Activated naive CD8-positive, alpha-beta T cell treated with anti-CD3 and anti-CD28 coated beads, Interleukin-2, amount 50 U/mL, for 24 hours (primary cell): ENCODE measurements around the gene TRAF1.
A peak's percentile ranks its signal among the peaks of the same experiment; 100 is the strongest.
"Not testable (repeated sequence)": the region's sequence is repeated elsewhere in the genome, so short reads cannot be mapped to it uniquely, and the experiment has no call there.

ENCODE experiments used
- ATAC-seq: fragments of 150-1000 bp; cut with Tn5 transposase; one replicate; pipeline ENCODE4 v1.10.0; 2021
- DNase-seq: peaks from one replicate; pipeline ENCODE4 v3.0.0; 2021
- H3K27ac Mint-ChIP-seq: one replicate; pipeline ENCODE4 v1.8.0; 2021; ENCODE audit warnings: mild to moderate bottlenecking, mixed read lengths
- H3K27me3 Mint-ChIP-seq: one replicate; pipeline ENCODE4 v1.8.0; 2021; ENCODE audit warnings: mixed read lengths
- H3K36me3 Mint-ChIP-seq: one replicate; pipeline ENCODE4 v1.8.0; 2021; ENCODE audit warnings: low read depth, mixed read lengths
- H3K4me1 Mint-ChIP-seq: one replicate; pipeline ENCODE4 v1.8.0; 2021; ENCODE audit warnings: mixed read lengths
- H3K4me3 Mint-ChIP-seq: one replicate; pipeline ENCODE4 v1.8.0; 2021; ENCODE audit warnings: mild to moderate bottlenecking, moderate library complexity, mixed read lengths
- H3K9me3 Mint-ChIP-seq: one replicate; pipeline ENCODE4 v1.8.0; 2021; ENCODE audit warnings: mixed read lengths

Gene TRAF1, protein sequence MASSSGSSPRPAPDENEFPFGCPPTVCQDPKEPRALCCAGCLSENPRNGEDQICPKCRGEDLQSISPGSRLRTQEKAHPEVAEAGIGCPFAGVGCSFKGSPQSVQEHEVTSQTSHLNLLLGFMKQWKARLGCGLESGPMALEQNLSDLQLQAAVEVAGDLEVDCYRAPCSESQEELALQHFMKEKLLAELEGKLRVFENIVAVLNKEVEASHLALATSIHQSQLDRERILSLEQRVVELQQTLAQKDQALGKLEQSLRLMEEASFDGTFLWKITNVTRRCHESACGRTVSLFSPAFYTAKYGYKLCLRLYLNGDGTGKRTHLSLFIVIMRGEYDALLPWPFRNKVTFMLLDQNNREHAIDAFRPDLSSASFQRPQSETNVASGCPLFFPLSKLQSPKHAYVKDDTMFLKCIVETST

GRCh38 chr9:120926397-120926928 is at the start of gene TRAF1:
TSS of gene TRAF1 (minus strand) at chr9:120926796. CDS start at chr9:120926075, 721 bp downstream.
- ATAC-seq, result peak; percentile 13
- peaks cover 73% of the 10 kb centered on the region for H3K4me1 Mint-ChIP-seq
- no peaks in the 10 kb centered on the region for H3K27me3 Mint-ChIP-seq
- H3K4me3 Mint-ChIP-seq, result peak within 1 kb of the TSS; percentile 90
- peak within 1 kb of the TSS; percentile 95 for H3K27ac Mint-ChIP-seq
- no peaks in the 10 kb centered on the region for H3K9me3 Mint-ChIP-seq
- peaks cover 52% of the 10 kb centered on the region for H3K36me3 Mint-ChIP-seq
- no peak for DNase-seq

DNA sequence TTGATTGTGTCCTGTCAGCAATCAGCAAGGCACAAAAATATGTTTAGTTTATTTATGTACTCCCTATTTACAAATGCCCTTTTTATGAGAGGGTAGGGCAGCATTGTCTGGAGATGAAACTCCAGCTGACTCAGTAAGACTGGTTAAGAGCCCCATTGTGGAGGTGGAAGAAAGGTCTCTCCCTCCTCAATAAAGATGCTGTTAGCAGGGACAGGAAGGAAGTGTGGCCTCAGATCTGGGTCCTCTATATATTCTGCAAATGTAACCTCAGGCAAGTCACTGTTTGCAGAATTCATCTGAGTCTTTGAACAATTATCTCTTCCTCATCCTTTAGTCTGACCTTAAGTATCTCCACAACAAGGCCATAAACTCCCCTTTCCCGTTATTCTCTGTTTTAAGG is 48.3 kb upstream of the TRAF1 start:
- H3K27ac Mint-ChIP-seq, result peak overlapping the region; percentile 35
- no peak for DNase-seq
- H3K4me3 Mint-ChIP-seq, result no peak overlapping the region
- ATAC-seq, result peak; percentile 85
- H3K4me1 Mint-ChIP-seq, result peaks cover 22% of the 10 kb centered on the region
- H3K36me3 Mint-ChIP-seq, result no peaks in the 10 kb centered on the region
- H3K9me3 Mint-ChIP-seq, result no peaks in the 10 kb centered on the region
- H3K27me3 Mint-ChIP-seq, result no peaks in the 10 kb centered on the region

- DNase-seq (no peak), ATAC-seq (no peak)
- peaks cover 22% of the 10 kb centered on the region for H3K4me1 Mint-ChIP-seq
- no peaks in the 10 kb centered on the region for H3K27me3 Mint-ChIP-seq
- H3K36me3 Mint-ChIP-seq, result no peaks in the 10 kb centered on the region
- H3K9me3 Mint-ChIP-seq, result no peaks in the 10 kb centered on the region
- H3K27ac Mint-ChIP-seq, result no peak overlapping the region
- no peak overlapping the region for H3K4me3 Mint-ChIP-seq
Measured at GRCh38 chr9:120974181-120974580, 47.6 kb upstream of the TRAF1 start.

DNA sequence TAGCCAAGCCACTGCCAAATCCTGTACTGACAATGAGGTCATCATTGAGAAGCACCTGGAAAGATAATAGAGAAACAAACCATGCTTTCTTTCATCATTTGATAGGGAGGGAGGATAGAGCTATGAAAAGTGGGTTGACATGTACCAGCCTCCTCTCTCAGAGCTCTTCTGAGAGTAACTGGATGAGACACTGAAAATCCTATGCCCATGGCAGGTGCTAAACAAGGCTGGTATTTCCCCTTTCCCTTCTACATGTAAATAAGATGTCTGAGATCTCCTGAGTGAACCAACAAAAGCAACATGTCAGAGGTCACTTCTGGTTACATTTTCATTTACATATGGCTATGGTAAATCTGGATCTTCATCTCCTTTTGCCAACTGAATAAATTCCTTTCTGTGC is 45.3 kb upstream of the TRAF1 start:
- Mint-ChIP-seq H3K4me1 (peaks cover 22% of the 10 kb centered on the region), H3K27ac (peak overlapping the region; percentile 24), H3K9me3 (no peaks in the 10 kb centered on the region), H3K27me3 (no peaks in the 10 kb centered on the region), H3K4me3 (no peak overlapping the region), H3K36me3 (no peaks in the 10 kb centered on the region)
- ATAC-seq, result no peak
- DNase-seq, result no peak

DNA sequence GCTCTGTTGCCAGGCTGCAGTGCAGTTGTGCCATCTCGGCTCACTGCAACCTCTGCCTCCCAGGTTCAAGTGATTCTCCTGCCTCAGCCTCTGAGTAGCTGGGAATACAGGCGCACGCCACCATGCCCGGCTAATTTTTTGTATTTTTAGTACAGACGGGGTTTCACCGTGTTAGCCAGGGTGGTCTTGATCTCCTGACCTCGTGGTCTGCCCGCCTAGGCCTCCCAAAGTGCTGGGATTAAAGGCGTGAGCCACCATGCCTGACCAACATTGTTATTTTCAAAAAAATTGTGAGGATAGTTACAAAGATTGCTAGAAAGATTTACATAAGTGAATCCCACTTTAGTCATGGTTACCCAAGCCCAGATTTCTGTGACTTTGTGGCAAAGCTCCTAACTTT is 44.9 kb upstream of the TRAF1 start:
- H3K27ac Mint-ChIP-seq, H3K36me3 Mint-ChIP-seq: not testable (repeated sequence)

DNA sequence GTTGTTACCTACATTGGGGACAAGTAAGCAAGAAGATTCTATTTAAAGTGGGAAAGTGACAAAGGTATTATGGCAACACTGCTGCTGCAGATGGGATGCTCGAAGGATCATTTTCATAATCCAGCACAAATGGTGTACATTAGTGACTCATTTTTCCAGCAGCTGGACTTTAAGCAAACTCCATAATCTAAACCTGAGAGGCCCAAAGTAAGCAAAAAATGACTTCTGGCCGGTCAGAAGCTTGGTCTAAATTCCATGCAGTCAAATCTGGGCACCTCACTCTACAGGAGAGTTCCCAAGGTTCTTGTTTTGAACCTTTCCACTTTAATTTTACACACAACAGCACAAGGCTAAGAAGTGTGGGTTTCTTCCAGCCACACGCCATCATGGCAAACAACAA is 43.6 kb upstream of the TRAF1 start:
- Mint-ChIP-seq H3K4me1 (peaks cover 18% of the 10 kb centered on the region), H3K36me3 (no peaks in the 10 kb centered on the region), H3K27ac (no peak overlapping the region), H3K27me3 (no peaks in the 10 kb centered on the region), H3K4me3 (no peak overlapping the region), H3K9me3 (no peaks in the 10 kb centered on the region)
- DNase-seq (no peak), ATAC-seq (no peak)

More for the DNA sequence above, 44.9 kb upstream of the TRAF1 start:
- not testable (repeated sequence) for H3K27me3 Mint-ChIP-seq, DNase-seq, H3K9me3 Mint-ChIP-seq, ATAC-seq, H3K4me3 Mint-ChIP-seq
- H3K4me1 Mint-ChIP-seq, result peaks cover 22% of the 10 kb centered on the region

- Mint-ChIP-seq H3K4me1 (no peaks in the 10 kb centered on the region), H3K27me3 (no peaks in the 10 kb centered on the region), H3K4me3 (no peak overlapping the region), H3K9me3 (no peaks in the 10 kb centered on the region), H3K27ac (no peak overlapping the region), H3K36me3 (no peaks in the 10 kb centered on the region)
- DNase-seq (no peak), ATAC-seq (no peak)
Measured at GRCh38 chr9:120966013-120966369, 39.4 kb upstream of the TRAF1 start.

DNA sequence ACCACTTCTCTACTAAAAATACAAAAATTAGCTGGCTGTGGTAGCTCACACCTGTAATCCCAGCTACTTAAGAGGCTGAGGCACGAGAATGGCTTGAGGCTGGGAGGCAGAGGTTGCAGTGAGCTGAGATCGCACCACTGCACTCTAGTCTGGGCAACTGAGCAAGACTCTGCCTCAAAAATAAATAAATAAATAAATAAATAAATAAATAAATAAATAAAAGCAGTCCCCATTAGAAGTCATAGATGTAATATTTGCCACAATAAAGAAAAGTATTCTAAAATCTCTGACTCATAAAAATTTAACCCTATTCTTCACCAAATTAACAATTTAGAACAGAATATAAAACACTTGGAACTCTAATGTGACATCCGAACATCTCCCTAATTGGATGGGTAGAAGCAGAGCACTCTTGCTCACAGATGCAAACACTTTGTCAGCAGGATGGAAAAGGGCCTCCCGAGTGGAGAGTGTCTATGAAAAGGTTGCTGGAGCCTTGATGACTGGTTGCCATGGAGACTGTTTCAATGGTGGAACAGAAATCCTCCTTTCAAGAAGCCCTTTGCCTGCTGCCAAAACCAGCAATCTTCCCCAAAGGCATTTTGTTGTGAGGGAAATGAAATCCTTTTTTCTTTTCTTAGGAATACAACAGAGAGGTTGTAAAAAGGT is 38.9 kb upstream of the TRAF1 start:
- Mint-ChIP-seq H3K9me3 (no peaks in the 10 kb centered on the region), H3K4me3 (no peak overlapping the region), H3K27me3 (no peaks in the 10 kb centered on the region), H3K36me3 (no peaks in the 10 kb centered on the region), H3K27ac (no peak overlapping the region), H3K4me1 (no peaks in the 10 kb centered on the region)
- ATAC-seq (no peak), DNase-seq (no peak)

- Mint-ChIP-seq H3K4me1 (no peaks in the 10 kb centered on the region), H3K36me3 (no peaks in the 10 kb centered on the region), H3K27me3 (no peaks in the 10 kb centered on the region), H3K4me3 (no peak overlapping the region), H3K27ac (no peak overlapping the region), H3K9me3 (no peaks in the 10 kb centered on the region)
- ATAC-seq (no peak), DNase-seq (no peak)
Measured at GRCh38 chr9:120961936-120962335, 35.3 kb upstream of the TRAF1 start.

GRCh38 chr9:120960001-120960400 is 33.4 kb upstream of the TRAF1 start:
- Mint-ChIP-seq H3K27me3 (no peaks in the 10 kb centered on the region), H3K4me1 (no peaks in the 10 kb centered on the region), H3K27ac (no peak overlapping the region), H3K4me3 (no peak overlapping the region), H3K9me3 (no peaks in the 10 kb centered on the region), H3K36me3 (no peaks in the 10 kb centered on the region)
- DNase-seq (no peak), ATAC-seq (no peak)

GRCh38 chr9:120956862-120957261 is 30.3 kb upstream of the TRAF1 start:
- ATAC-seq (no peak), DNase-seq (no peak)
- Mint-ChIP-seq H3K36me3 (no peaks in the 10 kb centered on the region), H3K27me3 (no peaks in the 10 kb centered on the region), H3K4me3 (no peak overlapping the region), H3K9me3 (no peaks in the 10 kb centered on the region), H3K27ac (no peak overlapping the region), H3K4me1 (no peaks in the 10 kb centered on the region)

- H3K27me3 Mint-ChIP-seq, result no peaks in the 10 kb centered on the region
- no peaks in the 10 kb centered on the region for H3K36me3 Mint-ChIP-seq
- H3K4me1 Mint-ChIP-seq, result no peaks in the 10 kb centered on the region
- DNase-seq (no peak), ATAC-seq (no peak)
- no peak overlapping the region for H3K27ac Mint-ChIP-seq
- H3K9me3 Mint-ChIP-seq, result no peaks in the 10 kb centered on the region
- no peak overlapping the region for H3K4me3 Mint-ChIP-seq
Measured at GRCh38 chr9:120951960-120952618, 25.5 kb upstream of the TRAF1 start.

GRCh38 chr9:120950421-120951388 is 24.1 kb upstream of the TRAF1 start:
- Mint-ChIP-seq H3K27me3 (no peaks in the 10 kb centered on the region), H3K4me1 (no peaks in the 10 kb centered on the region), H3K36me3 (no peaks in the 10 kb centered on the region), H3K4me3 (no peak overlapping the region), H3K9me3 (no peaks in the 10 kb centered on the region), H3K27ac (no peak overlapping the region)
- no peak for DNase-seq
- ATAC-seq, result no peak

DNA sequence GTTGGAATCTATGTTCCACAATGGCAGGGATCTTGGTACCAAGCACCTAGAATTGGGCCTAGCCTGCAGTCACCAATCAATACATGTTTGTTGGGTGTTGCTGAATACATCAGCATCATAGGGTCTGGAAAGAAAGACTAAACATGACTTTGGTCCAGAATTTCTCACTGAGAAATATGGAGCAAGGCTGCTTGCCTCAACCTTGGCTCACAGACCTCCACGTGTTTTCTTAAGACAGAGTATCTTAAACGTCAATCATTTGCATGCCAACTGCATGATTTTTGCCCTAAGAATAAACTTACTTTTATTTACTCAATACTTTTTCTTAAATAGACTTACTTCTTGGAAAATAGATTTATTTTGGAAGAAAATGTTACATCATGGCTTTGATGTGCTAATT is 22.7 kb upstream of the TRAF1 start:
- Mint-ChIP-seq H3K9me3 (no peaks in the 10 kb centered on the region), H3K27me3 (no peaks in the 10 kb centered on the region), H3K4me1 (peaks cover 4% of the 10 kb centered on the region), H3K36me3 (no peaks in the 10 kb centered on the region), H3K4me3 (no peak overlapping the region), H3K27ac (no peak overlapping the region)
- DNase-seq (no peak), ATAC-seq (no peak)
